ENCODE data around the gene GRIP2.

Gene GRIP2

GRCh38 chr3:14561051-14561960, 21.2 kb upstream of the GRIP2 start:
- no peaks in the 10 kb centered on the region for H3K36me3 ChIP-seq (replicated peaks; ENCODE audit: insufficient read depth, low read length)
- TF ChIP-seq EZH2phosphoT487 (IDR thresholded peaks at IDR 0.05; ENCODE audit: low read length) (no peak), EZH2 (optimal IDR thresholded peaks at IDR 0.05; ENCODE audit: low read depth, low read length) (no peak)
- TF ChIP-seq, protein P1, sequence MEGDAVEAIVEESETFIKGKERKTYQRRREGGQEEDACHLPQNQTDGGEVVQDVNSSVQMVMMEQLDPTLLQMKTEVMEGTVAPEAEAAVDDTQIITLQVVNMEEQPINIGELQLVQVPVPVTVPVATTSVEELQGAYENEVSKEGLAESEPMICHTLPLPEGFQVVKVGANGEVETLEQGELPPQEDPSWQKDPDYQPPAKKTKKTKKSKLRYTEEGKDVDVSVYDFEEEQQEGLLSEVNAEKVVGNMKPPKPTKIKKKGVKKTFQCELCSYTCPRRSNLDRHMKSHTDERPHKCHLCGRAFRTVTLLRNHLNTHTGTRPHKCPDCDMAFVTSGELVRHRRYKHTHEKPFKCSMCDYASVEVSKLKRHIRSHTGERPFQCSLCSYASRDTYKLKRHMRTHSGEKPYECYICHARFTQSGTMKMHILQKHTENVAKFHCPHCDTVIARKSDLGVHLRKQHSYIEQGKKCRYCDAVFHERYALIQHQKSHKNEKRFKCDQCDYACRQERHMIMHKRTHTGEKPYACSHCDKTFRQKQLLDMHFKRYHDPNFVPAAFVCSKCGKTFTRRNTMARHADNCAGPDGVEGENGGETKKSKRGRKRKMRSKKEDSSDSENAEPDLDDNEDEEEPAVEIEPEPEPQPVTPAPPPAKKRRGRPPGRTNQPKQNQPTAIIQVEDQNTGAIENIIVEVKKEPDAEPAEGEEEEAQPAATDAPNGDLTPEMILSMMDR (IDR thresholded peaks at IDR 0.05; ENCODE audit: low read length) = no peak
- H3K4me2 ChIP-seq (ENCODE audit: low read depth, low read length) = no peak overlapping the region
- H4K20me1 ChIP-seq (ENCODE audit: insufficient read depth, low read length) = no peaks in the 10 kb centered on the region
- H3K9ac ChIP-seq (ENCODE audit: low read length) = no peak overlapping the region
- no peak overlapping the region for H3K27ac ChIP-seq (ENCODE audit: low read length)
- H3K9me3 ChIP-seq (replicated peaks; ENCODE audit: insufficient read depth, low read length) = no peaks in the 10 kb centered on the region
- no peak for DNase-seq
- H3K27me3 ChIP-seq (replicated peaks; ENCODE audit: insufficient read depth, low read length) = peaks cover 84% of the 10 kb centered on the region
- H2AFZ ChIP-seq (ENCODE audit: low read length) = no peak overlapping the region
- no peaks in the 10 kb centered on the region for H3K4me1 ChIP-seq (ENCODE audit: low read length)
- no peak overlapping the region for H3K4me3 ChIP-seq (ENCODE audit: low read length)
- H3K9me2 ChIP-seq (replicated peaks; ENCODE audit: insufficient read depth, low read length) = no peaks in the 10 kb centered on the region
- H3K79me2 ChIP-seq (ENCODE audit: low read length) = no peaks in the 10 kb centered on the region
- H3F3A ChIP-seq (ENCODE audit: insufficient read depth, low read length) = no peaks in the 10 kb centered on the region

DNA sequence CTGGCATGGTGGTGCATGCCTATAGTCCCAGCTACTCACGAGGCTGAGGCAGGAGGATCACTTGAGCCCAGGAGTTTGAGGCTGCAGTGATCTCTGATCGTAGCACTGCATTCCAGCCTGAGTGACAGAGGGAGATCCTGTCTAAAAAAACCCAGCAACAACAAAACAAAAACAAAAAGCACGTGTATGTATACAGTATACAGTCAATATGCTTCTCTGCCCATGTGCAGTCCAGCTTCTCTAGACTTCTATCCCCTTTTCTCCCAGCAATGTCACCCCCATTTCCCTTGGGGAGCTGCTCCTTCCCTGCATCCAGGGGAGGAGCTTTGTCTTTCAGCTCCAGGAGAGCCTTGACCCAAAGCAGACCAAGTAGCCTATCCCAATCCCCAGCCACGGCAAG, 20.0 kb upstream of the GRIP2 start:
- H3K9ac ChIP-seq (ENCODE audit: low read length) = no peak overlapping the region
- no peak overlapping the region for H3K4me3 ChIP-seq (ENCODE audit: low read length)
- H3K9me2 ChIP-seq (replicated peaks; ENCODE audit: insufficient read depth, low read length) = no peaks in the 10 kb centered on the region
- peaks cover 85% of the 10 kb centered on the region for H3K27me3 ChIP-seq (replicated peaks; ENCODE audit: insufficient read depth, low read length)
- no peaks in the 10 kb centered on the region for H3F3A ChIP-seq (ENCODE audit: insufficient read depth, low read length)
- no peaks in the 10 kb centered on the region for H3K79me2 ChIP-seq (ENCODE audit: low read length)
- no peaks in the 10 kb centered on the region for H4K20me1 ChIP-seq (ENCODE audit: insufficient read depth, low read length)
- no peaks in the 10 kb centered on the region for H3K4me1 ChIP-seq (ENCODE audit: low read length)
- no peaks in the 10 kb centered on the region for H3K36me3 ChIP-seq (replicated peaks; ENCODE audit: insufficient read depth, low read length)
- no peak overlapping the region for H3K27ac ChIP-seq (ENCODE audit: low read length)
- no peak overlapping the region for H3K4me2 ChIP-seq (ENCODE audit: low read depth, low read length)
- TF ChIP-seq EZH2phosphoT487 (IDR thresholded peaks at IDR 0.05; ENCODE audit: low read length) = no peak
- no peak for TF ChIP-seq EZH2 (optimal IDR thresholded peaks at IDR 0.05; ENCODE audit: low read depth, low read length)
- TF ChIP-seq, protein P1 (IDR thresholded peaks at IDR 0.05; ENCODE audit: low read length) = no peak
- no peak overlapping the region for H2AFZ ChIP-seq (ENCODE audit: low read length)
- no peak for DNase-seq
- H3K9me3 ChIP-seq (replicated peaks; ENCODE audit: insufficient read depth, low read length) = no peaks in the 10 kb centered on the region

- Histone ChIP-seq H3K27ac (ENCODE audit: low read length) (no peak overlapping the region), H3F3A (ENCODE audit: insufficient read depth, low read length) (no peaks in the 10 kb centered on the region), H3K4me2 (ENCODE audit: low read depth, low read length) (no peak overlapping the region), H4K20me1 (ENCODE audit: insufficient read depth, low read length) (no peaks in the 10 kb centered on the region), H3K27me3 (replicated peaks; ENCODE audit: insufficient read depth, low read length) (peaks cover 85% of the 10 kb centered on the region), H2AFZ (ENCODE audit: low read length) (no peak overlapping the region), H3K36me3 (replicated peaks; ENCODE audit: insufficient read depth, low read length) (no peaks in the 10 kb centered on the region), H3K9ac (ENCODE audit: low read length) (no peak overlapping the region), H3K79me2 (ENCODE audit: low read length) (no peaks in the 10 kb centered on the region), H3K4me3 (ENCODE audit: low read length) (no peak overlapping the region), H3K9me2 (replicated peaks; ENCODE audit: insufficient read depth, low read length) (no peaks in the 10 kb centered on the region), H3K4me1 (ENCODE audit: low read length) (no peaks in the 10 kb centered on the region), H3K9me3 (replicated peaks; ENCODE audit: insufficient read depth, low read length) (no peaks in the 10 kb centered on the region)
- no peak for DNase-seq
- TF ChIP-seq, protein P1 (IDR thresholded peaks at IDR 0.05; ENCODE audit: low read length) = no peak
- TF ChIP-seq EZH2 (optimal IDR thresholded peaks at IDR 0.05; ENCODE audit: low read depth, low read length) (no peak), EZH2phosphoT487 (IDR thresholded peaks at IDR 0.05; ENCODE audit: low read length) (no peak)
These were observed 17.9 kb upstream of the GRIP2 start for GRCh38 chr3:14558029-14558428.
